ENCODE measurements around the gene SDHC.

The SDHC gene

DNA sequence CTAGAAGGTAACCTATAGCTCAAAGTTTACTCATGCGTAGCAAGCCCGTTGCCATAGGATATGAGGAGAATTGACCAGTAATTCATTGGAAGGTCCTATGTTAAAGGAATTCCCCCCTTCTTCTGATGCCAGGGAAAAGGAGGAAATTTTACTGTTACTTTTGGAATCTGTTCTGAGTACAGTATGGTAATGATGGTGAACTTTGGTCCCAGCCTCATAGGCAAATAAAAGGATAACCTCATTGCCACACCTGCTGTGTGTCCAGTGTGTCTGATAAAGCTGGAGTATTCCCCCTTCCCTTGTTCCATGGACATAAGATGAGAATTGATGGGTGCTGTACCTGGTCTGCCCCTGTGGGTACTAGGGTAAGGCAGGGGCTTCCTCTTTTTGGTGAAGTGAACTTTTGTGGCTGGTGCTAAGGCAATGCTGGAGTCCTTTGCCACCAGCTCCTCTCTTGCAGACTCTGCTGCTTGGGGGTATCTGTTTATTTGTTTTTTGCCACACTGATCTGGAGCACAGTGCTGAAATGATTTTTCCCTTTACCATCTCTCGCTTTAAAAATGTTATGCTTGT lies 26.6 kb upstream of the SDHC start:
- no peak for DNase-seq (ENCODE audit: low spot score)
- Histone ChIP-seq H3K4me1 (ENCODE audit: insufficient read depth, poor library complexity, severe bottlenecking) (no peaks in the 10 kb centered on the region), H3K4me3 (ENCODE audit: severe bottlenecking) (no peak overlapping the region), H3K27me3 (ENCODE audit: insufficient read depth, poor library complexity, severe bottlenecking) (no peaks in the 10 kb centered on the region), H3K27ac (ENCODE audit: poor library complexity, severe bottlenecking) (no peak overlapping the region), H3K36me3 (ENCODE audit: low read depth) (no peaks in the 10 kb centered on the region), H3K9me3 (ENCODE audit: severe bottlenecking) (no peaks in the 10 kb centered on the region)
- ATAC-seq (ENCODE audit: low read depth) = no peak
- TF ChIP-seq, protein P1, sequence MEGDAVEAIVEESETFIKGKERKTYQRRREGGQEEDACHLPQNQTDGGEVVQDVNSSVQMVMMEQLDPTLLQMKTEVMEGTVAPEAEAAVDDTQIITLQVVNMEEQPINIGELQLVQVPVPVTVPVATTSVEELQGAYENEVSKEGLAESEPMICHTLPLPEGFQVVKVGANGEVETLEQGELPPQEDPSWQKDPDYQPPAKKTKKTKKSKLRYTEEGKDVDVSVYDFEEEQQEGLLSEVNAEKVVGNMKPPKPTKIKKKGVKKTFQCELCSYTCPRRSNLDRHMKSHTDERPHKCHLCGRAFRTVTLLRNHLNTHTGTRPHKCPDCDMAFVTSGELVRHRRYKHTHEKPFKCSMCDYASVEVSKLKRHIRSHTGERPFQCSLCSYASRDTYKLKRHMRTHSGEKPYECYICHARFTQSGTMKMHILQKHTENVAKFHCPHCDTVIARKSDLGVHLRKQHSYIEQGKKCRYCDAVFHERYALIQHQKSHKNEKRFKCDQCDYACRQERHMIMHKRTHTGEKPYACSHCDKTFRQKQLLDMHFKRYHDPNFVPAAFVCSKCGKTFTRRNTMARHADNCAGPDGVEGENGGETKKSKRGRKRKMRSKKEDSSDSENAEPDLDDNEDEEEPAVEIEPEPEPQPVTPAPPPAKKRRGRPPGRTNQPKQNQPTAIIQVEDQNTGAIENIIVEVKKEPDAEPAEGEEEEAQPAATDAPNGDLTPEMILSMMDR (IDR thresholded peaks at IDR 0.05; ENCODE audit: poor library complexity, severe bottlenecking) = no peak

DNA sequence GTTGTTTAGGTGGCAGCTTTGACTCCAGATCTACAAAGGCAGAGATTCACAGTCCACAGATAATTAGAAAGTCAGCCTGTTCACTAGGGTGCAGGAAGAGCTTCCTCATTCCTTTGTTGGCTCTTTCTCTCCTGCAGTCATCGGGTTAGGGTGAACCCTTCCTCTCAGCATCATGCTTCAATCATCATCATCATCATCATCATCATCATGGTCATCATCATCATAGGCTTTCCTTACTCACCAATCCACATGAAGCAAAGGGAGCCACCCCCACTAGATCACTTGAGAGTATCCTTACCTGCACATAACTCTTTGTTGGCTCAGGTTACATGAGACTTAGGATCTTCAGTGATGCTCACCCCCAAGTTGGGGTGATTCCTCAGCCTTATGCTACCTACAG lies 23.4 kb upstream of the SDHC start:
- Histone ChIP-seq H3K4me3 (ENCODE audit: severe bottlenecking) (no peak overlapping the region), H3K27ac (ENCODE audit: poor library complexity, severe bottlenecking) (no peak overlapping the region), H3K36me3 (ENCODE audit: low read depth) (no peaks in the 10 kb centered on the region), H3K27me3 (ENCODE audit: insufficient read depth, poor library complexity, severe bottlenecking) (no peaks in the 10 kb centered on the region), H3K9me3 (ENCODE audit: severe bottlenecking) (no peaks in the 10 kb centered on the region), H3K4me1 (ENCODE audit: insufficient read depth, poor library complexity, severe bottlenecking) (no peaks in the 10 kb centered on the region)
- DNase-seq (ENCODE audit: low spot score) = no peak
- no peak for ATAC-seq (ENCODE audit: low read depth)
- TF ChIP-seq, protein P1 (IDR thresholded peaks at IDR 0.05; ENCODE audit: poor library complexity, severe bottlenecking) = no peak

DNA sequence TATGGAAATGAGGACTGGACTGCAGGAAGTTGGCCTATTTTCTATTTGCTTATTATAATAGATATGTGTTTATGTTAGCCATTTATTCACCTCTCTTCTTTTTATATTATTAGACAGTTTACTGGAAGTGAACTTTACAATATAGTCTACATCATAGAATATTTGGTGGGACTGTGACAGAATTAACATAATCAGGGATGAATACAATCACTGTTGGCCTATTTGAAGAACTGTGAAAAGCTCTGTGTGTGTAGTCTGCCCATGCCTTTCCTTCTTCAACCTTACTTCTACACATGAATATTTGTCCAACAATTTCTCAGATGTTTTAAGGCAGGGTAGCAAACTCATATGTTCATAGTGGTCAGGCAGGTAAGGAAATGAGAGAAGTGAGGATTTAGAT lies 16.8 kb upstream of the SDHC start:
- Histone ChIP-seq H3K27me3 (ENCODE audit: insufficient read depth, poor library complexity, severe bottlenecking) (no peaks in the 10 kb centered on the region), H3K36me3 (ENCODE audit: low read depth) (no peaks in the 10 kb centered on the region), H3K4me1 (ENCODE audit: insufficient read depth, poor library complexity, severe bottlenecking) (no peaks in the 10 kb centered on the region), H3K27ac (ENCODE audit: poor library complexity, severe bottlenecking) (no peak overlapping the region), H3K9me3 (ENCODE audit: severe bottlenecking) (no peaks in the 10 kb centered on the region), H3K4me3 (ENCODE audit: severe bottlenecking) (no peak overlapping the region)
- DNase-seq (ENCODE audit: low spot score) = no peak
- ATAC-seq (ENCODE audit: low read depth) = no peak
- TF ChIP-seq, protein P1 (IDR thresholded peaks at IDR 0.05; ENCODE audit: poor library complexity, severe bottlenecking) = no peak

DNA sequence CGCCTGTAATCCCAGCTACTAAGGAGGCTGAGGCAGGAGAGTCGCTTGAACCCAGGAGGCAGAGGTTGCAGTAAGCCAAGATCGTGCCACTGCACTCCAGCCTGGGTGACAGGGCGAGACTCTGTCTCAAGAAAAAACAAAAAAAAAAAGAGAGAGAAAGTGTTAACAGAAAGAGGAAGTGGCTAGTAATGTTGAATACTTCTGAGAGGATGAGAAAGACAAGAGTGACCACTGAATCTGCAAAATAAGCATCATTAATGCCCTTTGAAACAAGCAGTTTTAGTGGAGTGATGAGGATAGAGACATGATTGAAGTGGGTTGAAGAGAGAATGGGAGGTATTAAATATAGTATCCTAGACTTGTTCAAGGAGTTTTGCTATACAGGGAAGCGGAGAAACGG lies 16.1 kb upstream of the SDHC start:
- Histone ChIP-seq H3K27ac (ENCODE audit: poor library complexity, severe bottlenecking) (no peak overlapping the region), H3K4me1 (ENCODE audit: insufficient read depth, poor library complexity, severe bottlenecking) (no peaks in the 10 kb centered on the region), H3K4me3 (ENCODE audit: severe bottlenecking) (no peak overlapping the region), H3K9me3 (ENCODE audit: severe bottlenecking) (no peaks in the 10 kb centered on the region), H3K27me3 (ENCODE audit: insufficient read depth, poor library complexity, severe bottlenecking) (no peaks in the 10 kb centered on the region), H3K36me3 (ENCODE audit: low read depth) (no peaks in the 10 kb centered on the region; the same call in 1 of the 2 replicates)
- no peak for DNase-seq (ENCODE audit: low spot score)
- no peak for ATAC-seq (ENCODE audit: low read depth)
- TF ChIP-seq, protein P1 (IDR thresholded peaks at IDR 0.05; ENCODE audit: poor library complexity, severe bottlenecking) = no peak

DNA sequence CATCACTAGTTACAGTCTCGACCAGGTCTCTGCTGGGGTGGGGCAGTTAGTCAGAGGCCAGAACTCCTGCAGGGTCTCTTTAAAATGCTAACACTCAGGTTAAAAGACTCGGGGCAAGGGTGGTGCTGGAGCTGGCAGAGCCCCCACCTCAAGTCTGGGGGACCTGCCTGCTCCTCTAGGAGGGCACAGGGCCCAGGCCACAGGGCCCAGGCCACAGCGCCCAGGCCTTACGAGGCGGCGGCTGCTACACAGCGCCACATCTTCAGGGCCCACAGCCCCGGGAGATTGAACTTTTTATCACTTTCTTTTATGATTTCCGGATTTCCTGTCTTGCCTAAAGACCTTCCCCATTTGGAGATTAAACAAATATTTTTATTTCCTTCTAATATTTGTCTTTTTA lies 14.8 kb upstream of the SDHC start:
- Histone ChIP-seq H3K27ac (ENCODE audit: poor library complexity, severe bottlenecking) (no peak overlapping the region), H3K36me3 (ENCODE audit: low read depth) (peaks cover 5% of the 10 kb centered on the region), H3K4me3 (ENCODE audit: severe bottlenecking) (no peak overlapping the region), H3K27me3 (ENCODE audit: insufficient read depth, poor library complexity, severe bottlenecking) (no peaks in the 10 kb centered on the region), H3K4me1 (ENCODE audit: insufficient read depth, poor library complexity, severe bottlenecking) (no peaks in the 10 kb centered on the region), H3K9me3 (ENCODE audit: severe bottlenecking) (no peaks in the 10 kb centered on the region)
- DNase-seq (ENCODE audit: low spot score) (no peak), ATAC-seq (ENCODE audit: low read depth) (no peak)
- TF ChIP-seq, protein P1 (IDR thresholded peaks at IDR 0.05; ENCODE audit: poor library complexity, severe bottlenecking) = no peak

Measured in RWPE2 (cell line).